GM18907 (cell line): ENCODE results near the gene C20orf173.
"Not testable (repeated sequence)": the region's sequence is repeated elsewhere in the genome, so short reads cannot be mapped to it uniquely, and the experiment has no call there.

Source experiments
- ATAC-seq: cut with Tn5 transposase; IDR thresholded peaks from one replicate; pipeline ENCODE4 v1.9.1; 2021; ENCODE audit warnings: mild to moderate bottlenecking, moderate library complexity; ENCODE audit not compliant: unreplicated experiment

C20orf173 gene

GRCh38 chr20:35547329-35547728, 17.9 kb upstream of the C20orf173 start:
- no peak for ATAC-seq

DNA sequence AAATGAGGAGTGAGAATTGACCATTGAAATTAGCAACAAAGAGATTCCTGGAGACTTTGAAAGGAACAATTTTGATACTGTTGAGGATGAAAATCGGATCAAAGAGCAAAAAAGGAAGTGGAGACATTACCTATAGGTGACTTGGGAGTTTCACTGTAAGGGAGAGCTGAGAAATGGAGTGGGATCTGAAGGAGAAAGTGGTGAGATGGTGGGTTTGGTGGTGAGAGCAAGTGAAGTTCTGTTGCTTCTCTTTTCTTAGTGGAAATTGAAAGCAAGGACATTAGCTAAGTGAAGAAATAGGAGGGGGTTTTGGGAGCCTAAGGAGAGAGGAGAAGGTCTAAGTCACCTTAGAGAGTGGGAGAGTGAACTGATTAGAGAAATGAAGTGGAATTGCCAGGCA, 16.7 kb upstream of the C20orf173 start:
- no peak for ATAC-seq

GRCh38 chr20:35544941-35545340, 15.5 kb upstream of the C20orf173 start:
- ATAC-seq: not testable (repeated sequence)

- ATAC-seq: no peak
These were observed 15.0 kb upstream of the C20orf173 start for GRCh38 chr20:35544436-35544835.

DNA sequence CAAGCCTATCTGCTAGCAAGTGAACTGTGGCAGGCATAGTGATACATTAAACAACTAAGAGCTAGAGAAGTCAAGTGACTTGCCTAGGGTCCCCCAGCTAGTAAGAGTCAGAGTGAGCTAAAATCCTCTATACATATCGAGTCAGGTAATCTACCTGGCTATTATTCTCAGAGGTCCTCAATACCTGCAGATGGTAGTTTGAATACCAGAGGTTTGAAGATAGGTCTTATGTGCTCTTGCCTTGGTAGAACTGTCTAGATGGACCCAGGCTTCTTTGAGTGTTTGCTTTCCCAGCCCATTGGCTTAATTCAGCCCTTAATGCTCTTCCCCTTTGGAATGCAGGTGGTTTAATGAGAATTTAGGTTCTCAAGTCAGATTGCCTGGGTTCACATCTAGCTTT, 13.5 kb upstream of the C20orf173 start:
- no peak for ATAC-seq

DNA sequence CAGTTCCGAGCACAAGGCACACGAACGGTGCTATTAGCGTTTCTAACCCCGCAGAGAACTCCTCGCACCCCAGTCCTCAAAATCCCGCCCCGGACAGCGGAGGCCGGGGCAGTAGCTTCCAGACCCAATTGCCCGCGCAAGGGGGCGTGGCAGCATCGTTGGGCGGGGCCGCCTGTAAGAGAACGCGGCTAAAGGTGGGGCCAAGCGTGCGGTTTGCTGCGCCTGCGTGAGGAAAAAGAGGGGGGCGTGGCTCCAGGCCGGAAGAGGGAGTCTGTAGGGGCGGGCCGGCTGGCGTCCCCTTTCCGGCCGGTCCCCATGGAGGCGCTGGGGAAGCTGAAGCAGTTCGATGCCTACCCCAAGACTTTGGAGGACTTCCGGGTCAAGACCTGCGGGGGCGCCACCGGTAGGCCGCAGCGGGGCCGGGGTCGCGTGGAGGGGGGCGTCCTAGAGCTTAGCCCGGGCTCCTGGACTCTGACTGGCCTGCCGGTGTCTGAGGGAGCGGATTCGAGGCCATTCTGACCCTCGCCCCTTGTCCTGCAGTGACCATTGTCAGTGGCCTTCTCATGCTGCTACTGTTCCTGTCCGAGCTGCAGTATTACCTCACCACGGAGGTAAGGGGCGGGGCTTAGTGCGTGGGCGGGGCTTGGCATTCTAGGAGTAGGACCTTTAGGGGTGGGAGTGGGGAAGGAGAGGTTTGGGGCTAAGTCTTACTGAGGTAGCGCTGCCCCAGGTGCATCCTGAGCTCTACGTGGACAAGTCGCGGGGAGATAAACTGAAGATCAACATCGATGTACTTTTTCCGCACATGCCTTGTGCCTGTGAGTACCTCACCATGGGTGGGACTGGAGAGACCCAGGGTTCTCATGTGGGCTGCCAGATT, 12.6 kb upstream of the C20orf173 start, which contains the start of gene ERGIC3:
ERGIC3 (plus strand) TSS at position 296 of the 880 bp plus-strand sequence; CDS start at position 316, 20 bp downstream.
- ATAC-seq: peak; percentile 91

- peak; percentile 6 for ATAC-seq
These were observed 11.8 kb upstream of the C20orf173 start for GRCh38 chr20:35541118-35541782.

GRCh38 chr20:35539756-35540212, 10.3 kb upstream of the C20orf173 start:
- no peak for ATAC-seq

- ATAC-seq: no peak
These were observed 2.2 kb downstream of the C20orf173 start for GRCh38 chr20:35527122-35527769.

- no peak for ATAC-seq
These were observed 3.8 kb downstream of the C20orf173 start for GRCh38 chr20:35525639-35526038.

GRCh38 chr20:35523298-35523888, 6.1 kb downstream of the C20orf173 start:
- ATAC-seq: no peak

GRCh38 chr20:35518955-35519354, 10.5 kb downstream of the C20orf173 start:
- ATAC-seq: no peak

DNA sequence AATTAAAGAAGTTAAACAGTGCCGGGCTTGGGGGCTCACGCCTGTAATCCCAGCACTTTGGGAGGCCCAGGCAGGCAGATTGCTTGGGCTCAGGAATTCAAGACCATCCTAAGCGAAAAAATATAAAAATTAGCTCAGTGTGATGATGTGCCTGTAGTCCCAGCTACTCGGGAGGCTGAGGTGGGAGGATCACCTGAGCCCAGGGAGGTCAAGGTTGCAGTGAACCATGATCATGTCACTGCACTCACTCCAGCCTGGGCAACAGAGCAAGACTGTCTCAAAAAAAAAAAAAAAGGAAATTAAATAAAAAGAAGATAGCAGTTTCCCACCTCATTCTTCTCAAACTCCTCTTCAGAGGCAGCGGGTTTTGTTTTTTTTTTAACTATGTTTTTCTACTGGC, 11.7 kb downstream of the C20orf173 start:
- not testable (repeated sequence) for ATAC-seq

DNA sequence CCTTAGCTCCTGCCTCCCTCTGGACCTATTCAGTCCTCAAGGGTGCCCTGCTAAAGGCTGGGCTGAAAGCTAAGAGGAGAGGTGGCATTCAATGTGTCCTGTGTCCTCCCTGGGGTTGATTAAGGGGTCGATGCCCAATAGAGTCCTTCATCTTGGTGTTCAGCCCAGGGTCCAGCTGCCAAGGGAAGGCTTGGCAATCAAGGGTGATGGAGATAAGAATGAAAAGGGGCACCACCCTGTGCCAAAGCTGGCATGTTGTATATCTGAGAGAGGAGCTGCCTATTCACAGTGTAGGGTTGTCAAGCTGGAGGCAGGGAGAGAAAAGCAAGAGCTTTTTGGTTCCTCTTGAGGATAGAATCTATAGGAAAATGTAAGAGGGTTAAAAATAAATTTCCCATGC, 12.3 kb downstream of the C20orf173 start:
- no peak for ATAC-seq

DNA sequence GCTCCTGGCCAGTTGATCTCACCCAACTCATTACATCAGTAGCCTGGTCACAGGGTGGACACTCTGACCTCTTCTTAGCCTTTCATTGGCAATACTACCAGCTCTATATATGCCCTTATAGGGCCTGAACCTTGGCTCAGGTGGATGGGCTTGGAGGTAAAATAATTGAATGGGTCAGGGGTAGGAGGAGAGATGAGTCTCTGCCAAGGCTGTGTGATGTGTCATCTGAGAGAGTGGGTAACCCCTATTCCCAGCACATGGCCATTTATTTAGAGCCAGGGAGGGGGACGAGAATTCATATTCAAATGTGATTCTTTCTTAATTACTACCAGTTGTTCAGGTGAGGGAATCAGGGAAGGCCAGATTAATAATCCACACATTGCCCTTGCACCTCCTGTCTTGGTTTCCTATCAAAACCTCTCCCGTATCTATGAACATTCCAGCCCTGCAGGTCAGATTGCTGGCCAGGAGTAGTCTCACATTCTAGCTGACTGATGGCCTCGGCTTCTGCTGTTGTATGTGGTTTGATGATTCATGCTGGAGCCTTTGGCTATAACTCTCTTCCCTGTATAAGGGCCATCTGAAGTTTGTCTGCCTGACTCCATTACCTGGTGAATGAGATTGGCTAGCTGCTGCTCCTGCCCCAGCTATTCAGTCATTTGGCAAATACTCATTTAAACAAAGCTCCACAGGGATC, 13.4 kb downstream of the C20orf173 start:
- ATAC-seq: no peak

GRCh38 chr20:35515341-35515740, 14.1 kb downstream of the C20orf173 start:
- no peak for ATAC-seq

DNA sequence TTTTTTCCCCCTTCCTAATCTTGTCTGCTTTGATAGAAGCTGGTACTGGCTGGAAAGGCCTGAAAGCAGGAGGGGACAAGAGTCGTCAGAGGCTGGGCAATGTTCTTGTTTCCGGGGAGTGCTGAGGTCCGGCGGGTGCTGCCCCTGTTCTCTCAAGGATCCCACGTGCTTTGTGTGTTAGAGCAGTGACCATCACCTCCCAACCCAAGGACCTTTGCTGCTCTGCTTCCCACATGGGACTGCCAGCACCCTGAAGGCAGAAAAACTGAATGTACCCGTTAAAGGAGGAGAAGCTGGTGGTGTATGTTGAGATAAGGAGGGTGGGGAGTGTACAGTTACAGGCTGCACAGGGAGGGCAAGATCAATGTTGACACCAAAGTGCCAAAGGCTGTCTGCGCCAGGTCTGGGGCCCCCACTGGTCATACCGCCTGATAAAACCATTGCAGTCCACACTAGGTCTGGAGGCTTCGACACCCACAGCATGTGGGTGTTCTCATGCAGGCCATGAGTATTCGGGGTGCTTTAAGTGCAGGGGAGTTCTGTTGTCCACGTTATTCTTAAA, 15.0 kb downstream of the C20orf173 start:
- ATAC-seq: no peak

GRCh38 chr20:35511814-35512420, 17.5 kb downstream of the C20orf173 start:
- no peak for ATAC-seq

DNA sequence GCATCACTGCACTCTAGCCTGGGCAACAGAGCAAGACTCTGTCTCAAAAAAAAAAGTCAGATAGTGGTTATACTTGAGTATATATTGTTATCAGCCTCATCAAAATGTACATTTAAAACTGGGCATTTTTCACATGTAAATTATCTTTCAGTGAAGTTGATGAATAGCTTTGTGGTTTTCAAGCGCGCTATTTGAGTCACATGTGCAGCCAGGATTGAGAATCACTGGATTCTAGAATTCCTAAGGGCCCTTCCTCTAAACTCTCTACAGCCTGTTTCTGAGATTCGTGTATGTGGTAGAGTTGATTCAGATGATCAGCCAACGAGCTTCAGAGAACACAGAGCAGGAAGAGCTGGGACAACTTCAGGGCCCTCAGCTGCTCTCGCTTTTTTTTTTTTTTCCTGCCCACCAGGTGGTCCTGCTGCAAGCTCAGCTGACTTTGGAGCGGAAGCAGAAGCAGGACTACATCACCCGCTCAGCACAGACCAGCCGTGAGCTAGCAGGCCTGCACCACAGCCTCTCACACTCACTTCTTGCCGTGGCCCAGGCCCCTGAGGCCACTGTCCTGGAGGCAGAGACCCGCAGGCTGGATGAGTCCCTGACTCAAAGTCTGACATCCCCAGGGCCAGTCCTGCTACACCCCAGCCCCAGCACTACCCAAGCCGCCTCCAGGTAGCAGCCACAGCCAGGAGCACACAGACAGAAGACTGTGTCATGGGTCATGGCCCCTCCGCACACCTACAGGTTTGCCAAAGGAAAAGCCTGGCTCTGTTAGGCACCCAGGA, 18.3 kb downstream of the C20orf173 start:
- ATAC-seq: no peak
